IMR-90 (cell line): Measurements from ENCODE around the gene RTL9.

Source experiments
- CTCF ChIP-seq: conservative IDR thresholded peaks from 2 replicates; pipeline ENCODE4 v1.5.1; 2012; ENCODE audit warnings: mild to moderate bottlenecking, low read depth, low read length, improper control_type of control experiment
- FOS ChIP-seq: fragments of 150-350 bp; IDR thresholded peaks from 2 replicates; pipeline ENCODE4 v1.6.1; 2016; ENCODE audit warnings: low read depth, low read length
- MAZ ChIP-seq: IDR thresholded peaks from 2 replicates; pipeline ENCODE4 v1.6.1; 2012; ENCODE audit warnings: low read depth, mild to moderate bottlenecking, low read length, improper control_type of control experiment, moderate library complexity, borderline replicate concordance
- POLR2A ChIP-seq: IDR thresholded peaks from 2 replicates; pipeline ENCODE4 v1.6.1; 2012; ENCODE audit warnings: mild to moderate bottlenecking, low read depth, low read length

GRCh38 chrX:110407910-110408545, 49.4 kb downstream of the RTL9 start:
- TF ChIP-seq CTCF: peak; percentile 83
- TF ChIP-seq MAZ: no peak
- no peak for TF ChIP-seq POLR2A
- TF ChIP-seq FOS: no peak
